ENCODE data around the gene ARHGEF28.

GRCh38 chr5:73986729-73987128, 360.7 kb downstream of the ARHGEF28 start:
- TF ChIP-seq CTCF (IDR thresholded peaks at IDR 0.05) (no peak), EP300 (IDR thresholded peaks at IDR 0.05) (no peak), POLR2A (IDR thresholded peaks at IDR 0.05; ENCODE audit: low read depth) (no peak)
